Measurements from ENCODE around the gene SYPL1. TPM values are rescaled to one million over a fixed set of nuclear protein-coding genes. Genes with fewer than 3 reads are reported as not detected.

Gene SYPL1
- total RNA-seq, 1 experiment from 2014 or later = 65.2 TPM

GRCh38 chr7:106121189-106121810, 9.2 kb upstream of the SYPL1 start:
- DNase-seq (ENCODE audit: low spot score) = no peak

- DNase-seq (ENCODE audit: low spot score) = no peak
Measured at GRCh38 chr7:106120500-106120899, 8.4 kb upstream of the SYPL1 start.

- DNase-seq (ENCODE audit: low spot score) = no peak
Measured at GRCh38 chr7:106119719-106120118, 7.6 kb upstream of the SYPL1 start.

- DNase-seq (ENCODE audit: low spot score) = no peak
Measured at GRCh38 chr7:106117786-106118544, 5.9 kb upstream of the SYPL1 start.

- no peak for DNase-seq (ENCODE audit: low spot score)
Measured at GRCh38 chr7:106116161-106116704, 4.1 kb upstream of the SYPL1 start.

- no peak for DNase-seq (ENCODE audit: low spot score)
Measured at GRCh38 chr7:106114716-106115383, 2.7 kb upstream of the SYPL1 start.

- no peak for DNase-seq (ENCODE audit: low spot score)
Measured at GRCh38 chr7:106112972-106113421, 885 bp upstream of the SYPL1 start.

GRCh38 chr7:106111655-106112117, 426 bp downstream of the SYPL1 start:
- DNase-seq (ENCODE audit: low spot score) = peak; percentile 16

GRCh38 chr7:106110885-106111654, 1.0 kb downstream of the SYPL1 start:
- no peak for DNase-seq (ENCODE audit: low spot score)

GRCh38 chr7:106110238-106110560, 1.9 kb downstream of the SYPL1 start:
- DNase-seq (ENCODE audit: low spot score) = no peak

- DNase-seq (ENCODE audit: low spot score) = no peak
Measured at GRCh38 chr7:106109521-106110237, 2.4 kb downstream of the SYPL1 start.

GRCh38 chr7:106108991-106109390, 3.1 kb downstream of the SYPL1 start:
- no peak for DNase-seq (ENCODE audit: low spot score)

- DNase-seq (ENCODE audit: low spot score) = no peak
Measured at GRCh38 chr7:106104721-106105260, 7.3 kb downstream of the SYPL1 start.

GRCh38 chr7:106102387-106102966, 9.6 kb downstream of the SYPL1 start:
- no peak for DNase-seq (ENCODE audit: low spot score)

GRCh38 chr7:106101726-106102125, 10.4 kb downstream of the SYPL1 start:
- DNase-seq (ENCODE audit: low spot score) = no peak

- no peak for DNase-seq (ENCODE audit: low spot score)
Measured at GRCh38 chr7:106100863-106101629, 11.1 kb downstream of the SYPL1 start.

- no peak for DNase-seq (ENCODE audit: low spot score)
Measured at GRCh38 chr7:106099539-106099938, 12.6 kb downstream of the SYPL1 start.

GRCh38 chr7:106098889-106099288, 13.2 kb downstream of the SYPL1 start:
- no peak for DNase-seq (ENCODE audit: low spot score)

- no peak for DNase-seq (ENCODE audit: low spot score)
Measured at GRCh38 chr7:106095634-106096033, 16.5 kb downstream of the SYPL1 start.

- DNase-seq (ENCODE audit: low spot score) = no peak
Measured at GRCh38 chr7:106094780-106095179, 17.3 kb downstream of the SYPL1 start.
